ENCODE measurements around the gene DPP6. TPM values are rescaled to one million over a fixed set of nuclear protein-coding genes. Genes with fewer than 3 reads are reported as not detected.

Gene DPP6
- total RNA-seq, 8 experiments from 2014 or later: 0.07 to 21.1 (median 1.7) TPM

- ATAC-seq (replicated peaks in 6 of 8): no peak
- Histone ChIP-seq H3K4me1 (replicated peaks in 1 of 2) (no peaks in the 10 kb centered on the region), H3K27ac (no peak overlapping the region), H3K4me3 (no peak overlapping the region)
- in situ Hi-C loops (cut with MboI; ENCODE audit: low pct_unique_long_range_greater_than_20kb in 2 of 9, low sequenced_read_pairs in 9 of 9, unreplicated experiment in 9 of 9): no loop called here
- 20 to 100% (median 70%) methylated on average over 1 to 4 of the region's 5 CpGs; no CpG with 5 or more reads in 1 of the 10 experiments for WGBS, 10 experiments
Measured at GRCh38 chr7:154627646-154628290, 575.6 kb downstream of the DPP6 start.

GRCh38 chr7:154628556-154628955 is 576.4 kb downstream of the DPP6 start:
- 0 to 57% (median 2%) methylated on average over 1 to 5 of the region's 7 CpGs; no CpG with 5 or more reads in 2 of the 10 experiments for WGBS, 10 experiments
- ATAC-seq (replicated peaks in 6 of 8): no peak
- in situ Hi-C loops (cut with MboI; ENCODE audit: low pct_unique_long_range_greater_than_20kb in 2 of 9, low sequenced_read_pairs in 9 of 9, unreplicated experiment in 9 of 9): no loop called here
- Histone ChIP-seq H3K4me1 (replicated peaks in 1 of 2) (no peaks in the 10 kb centered on the region), H3K27ac (no peak overlapping the region), H3K4me3 (no peak overlapping the region)

GRCh38 chr7:154631162-154631561 is 579.0 kb downstream of the DPP6 start:
- Histone ChIP-seq H3K27ac (no peak overlapping the region), H3K4me3 (no peak overlapping the region), H3K4me1 (replicated peaks in 1 of 2) (no peaks in the 10 kb centered on the region)
- in situ Hi-C loops (cut with MboI; ENCODE audit: low pct_unique_long_range_greater_than_20kb in 2 of 9, low sequenced_read_pairs in 9 of 9, unreplicated experiment in 9 of 9): no loop called here
- ATAC-seq (replicated peaks in 6 of 8): no peak
- 0 to 100% (median 51%) methylated on average over 2 to 4 of the region's 4 CpGs; no CpG with 5 or more reads in 2 of the 10 experiments for WGBS, 10 experiments

- no peak overlapping the region for H3K27ac ChIP-seq
- in situ Hi-C loops (cut with MboI; ENCODE audit: low pct_unique_long_range_greater_than_20kb in 2 of 9, low sequenced_read_pairs in 9 of 9, unreplicated experiment in 9 of 9): no loop called here
- 5 to 100% (median 35%) methylated on average over 2 to 3 of the region's 3 CpGs; no CpG with 5 or more reads in 1 of the 10 experiments for WGBS, 10 experiments
- no peak for ATAC-seq (replicated peaks in 6 of 8)
- no peaks in the 10 kb centered on the region for H3K4me1 ChIP-seq (replicated peaks in 1 of 2)
- no peak overlapping the region for H3K4me3 ChIP-seq
Measured at GRCh38 chr7:154633641-154634040, 581.4 kb downstream of the DPP6 start.

GRCh38 chr7:154638286-154638685 is 586.1 kb downstream of the DPP6 start:
- 0 to 75% (median 40%) methylated on average over 1 to 9 of the region's 9 CpGs; no CpG with 5 or more reads in 4 of the 10 experiments for WGBS, 10 experiments
- H3K27ac ChIP-seq: no peak overlapping the region
- H3K4me3 ChIP-seq: no peak overlapping the region
- in situ Hi-C loops (cut with MboI; ENCODE audit: low pct_unique_long_range_greater_than_20kb in 2 of 9, low sequenced_read_pairs in 9 of 9, unreplicated experiment in 9 of 9): no loop called here
- ATAC-seq (replicated peaks in 6 of 8): no peak
- no peaks in the 10 kb centered on the region for H3K4me1 ChIP-seq (replicated peaks in 1 of 2)

- in situ Hi-C loops (cut with MboI; ENCODE audit: low pct_unique_long_range_greater_than_20kb in 2 of 9, low sequenced_read_pairs in 9 of 9, unreplicated experiment in 9 of 9): no loop called here
- WGBS, 10 experiments: 6 to 81% (median 51%) methylated on average over 4 to 10 of the region's 10 CpGs; no CpG with 5 or more reads in 1 of the 10 experiments
- ATAC-seq (replicated peaks in 6 of 8): peak in 1 of 8 experiments; percentile 77
Measured at GRCh38 chr7:154640266-154640865, 588.2 kb downstream of the DPP6 start.

GRCh38 chr7:154640917-154641316 is 588.7 kb downstream of the DPP6 start:
- Histone ChIP-seq H3K4me1 (replicated peaks in 1 of 2) (no peaks in the 10 kb centered on the region), H3K4me3 (no peak overlapping the region), H3K27ac (no peak overlapping the region)
- in situ Hi-C loops (cut with MboI; ENCODE audit: low pct_unique_long_range_greater_than_20kb in 2 of 9, low sequenced_read_pairs in 9 of 9, unreplicated experiment in 9 of 9): no loop called here
- WGBS, 10 experiments: 0 to 73% (median 44%) methylated on average over 1 to 4 of the region's 4 CpGs; no CpG with 5 or more reads in 4 of the 10 experiments
- ATAC-seq (replicated peaks in 6 of 8): no peak

More at GRCh38 chr7:154640266-154640865, 588.2 kb downstream of the DPP6 start:
- no peak overlapping the region for H3K4me3 ChIP-seq
- no peaks in the 10 kb centered on the region for H3K4me1 ChIP-seq (replicated peaks in 1 of 2)
- H3K27ac ChIP-seq: no peak overlapping the region

- WGBS, 10 experiments: 26 to 100% (median 86%) methylated on average over 1 to 2 of the region's 3 CpGs; no CpG with 5 or more reads in 5 of the 10 experiments
- ATAC-seq (replicated peaks in 6 of 8): no peak
- Histone ChIP-seq H3K4me3 (no peak overlapping the region), H3K27ac (no peak overlapping the region), H3K4me1 (replicated peaks in 1 of 2) (no peaks in the 10 kb centered on the region)
- in situ Hi-C loops (cut with MboI; ENCODE audit: low pct_unique_long_range_greater_than_20kb in 2 of 9, low sequenced_read_pairs in 9 of 9, unreplicated experiment in 9 of 9): no loop called here
Measured at GRCh38 chr7:154644366-154644765, 592.2 kb downstream of the DPP6 start.

- Histone ChIP-seq H3K4me3 (no peak overlapping the region), H3K4me1 (replicated peaks in 1 of 2) (no peaks in the 10 kb centered on the region), H3K27ac (no peak overlapping the region)
- in situ Hi-C loops (cut with MboI; ENCODE audit: low pct_unique_long_range_greater_than_20kb in 2 of 9, low sequenced_read_pairs in 9 of 9, unreplicated experiment in 9 of 9): no loop called here
- no peak for ATAC-seq (replicated peaks in 6 of 8)
- WGBS, 10 experiments: 17 to 100% (median 70%) methylated on average over 1 to 7 of the region's 11 CpGs
Measured at GRCh38 chr7:154646126-154647013, 594.2 kb downstream of the DPP6 start.

- no peak overlapping the region for H3K27ac ChIP-seq
- H3K4me3 ChIP-seq: no peak overlapping the region
- WGBS, 10 experiments: 20 to 90% (median 72%) methylated on average over 1 to 9 of the region's 12 CpGs; no CpG with 5 or more reads in 2 of the 10 experiments
- no peak for ATAC-seq (replicated peaks in 6 of 8)
- in situ Hi-C loops (cut with MboI; ENCODE audit: low pct_unique_long_range_greater_than_20kb in 2 of 9, low sequenced_read_pairs in 9 of 9, unreplicated experiment in 9 of 9): no loop called here
- H3K4me1 ChIP-seq (replicated peaks in 1 of 2): no peaks in the 10 kb centered on the region
Measured at GRCh38 chr7:154647625-154648024, 595.4 kb downstream of the DPP6 start.

GRCh38 chr7:154649015-154649414 is 596.8 kb downstream of the DPP6 start:
- in situ Hi-C loops (cut with MboI; ENCODE audit: low pct_unique_long_range_greater_than_20kb in 2 of 9, low sequenced_read_pairs in 9 of 9, unreplicated experiment in 9 of 9): no loop called here
- no peaks in the 10 kb centered on the region for H3K4me1 ChIP-seq (replicated peaks in 1 of 2)
- no peak overlapping the region for H3K27ac ChIP-seq
- WGBS, 10 experiments: 34 to 86% (median 56%) methylated on average over 1 to 5 of the region's 5 CpGs; no CpG with 5 or more reads in 2 of the 10 experiments
- no peak overlapping the region for H3K4me3 ChIP-seq
- no peak for ATAC-seq (replicated peaks in 6 of 8)

GRCh38 chr7:154649434-154649833 is 597.2 kb downstream of the DPP6 start:
- Histone ChIP-seq H3K4me3 (no peak overlapping the region), H3K4me1 (replicated peaks in 1 of 2) (no peaks in the 10 kb centered on the region), H3K27ac (no peak overlapping the region)
- 0 to 100% (median 29%) methylated on average over 1 to 4 of the region's 5 CpGs; no CpG with 5 or more reads in 5 of the 10 experiments for WGBS, 10 experiments
- no peak for ATAC-seq (replicated peaks in 6 of 8)
- in situ Hi-C loops (cut with MboI; ENCODE audit: low pct_unique_long_range_greater_than_20kb in 2 of 9, low sequenced_read_pairs in 9 of 9, unreplicated experiment in 9 of 9): no loop called here

GRCh38 chr7:154650275-154650674 is 598.1 kb downstream of the DPP6 start:
- Histone ChIP-seq H3K4me3 (no peak overlapping the region), H3K4me1 (replicated peaks in 1 of 2) (no peaks in the 10 kb centered on the region), H3K27ac (no peak overlapping the region)
- 0 to 90% (median 20%) methylated on average over 1 to 4 of the region's 4 CpGs; no CpG with 5 or more reads in 3 of the 10 experiments for WGBS, 10 experiments
- in situ Hi-C loops (cut with MboI; ENCODE audit: low pct_unique_long_range_greater_than_20kb in 2 of 9, low sequenced_read_pairs in 9 of 9, unreplicated experiment in 9 of 9): no loop called here
- no peak for ATAC-seq (replicated peaks in 6 of 8)

All from motor neuron (in vitro differentiated cells).